Thyroid gland (tissue), 4 donors: ENCODE results near the gene SFT2D2.

Experiments used
- POLR2A ChIP-seq, 2 donors: fragments of 450-650 bp; IDR thresholded peaks; one replicate each; pipeline ENCODE4 v1.6.1; 2017; ENCODE audit warnings: antibody characterized with exemption in 2 of 2, mild to moderate bottlenecking in 2 of 2, moderate library complexity in 1 of 2
- TF ChIP-seq, protein P1 (sequence below), 6 experiments: fragments of 200-600 bp in 3 of 6; fragments of 450-650 bp in 3 of 6; sonication (generic) in 3 of 6; IDR thresholded peaks; one replicate each; pipeline ENCODE4 v1.5.1; 2016 to 2019; ENCODE audit warnings: antibody characterized with exemption in 6 of 6, mild to moderate bottlenecking in 2 of 6, inconsistent platforms in 1 of 6, moderate library complexity in 1 of 6

DNA sequence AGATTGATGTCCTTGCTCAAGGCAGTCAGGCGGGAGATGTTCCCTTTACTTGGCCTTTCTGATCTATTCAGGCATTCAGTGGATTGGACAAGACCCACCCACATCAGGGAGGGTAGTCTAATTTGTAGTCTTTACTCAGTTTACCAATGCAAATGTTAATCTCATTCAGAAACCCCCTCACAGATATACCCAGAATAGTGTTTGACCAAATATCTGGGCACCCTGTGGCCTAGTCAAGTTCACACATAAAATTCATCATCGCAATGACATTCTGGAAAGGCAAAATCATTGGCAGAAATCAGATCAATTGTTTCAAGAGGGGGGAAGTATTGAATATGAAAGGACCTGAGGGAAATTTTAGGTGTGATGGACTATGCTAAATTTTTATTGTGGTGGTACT is 12.5 kb upstream of the SFT2D2 start:
- TF ChIP-seq, protein P1, sequence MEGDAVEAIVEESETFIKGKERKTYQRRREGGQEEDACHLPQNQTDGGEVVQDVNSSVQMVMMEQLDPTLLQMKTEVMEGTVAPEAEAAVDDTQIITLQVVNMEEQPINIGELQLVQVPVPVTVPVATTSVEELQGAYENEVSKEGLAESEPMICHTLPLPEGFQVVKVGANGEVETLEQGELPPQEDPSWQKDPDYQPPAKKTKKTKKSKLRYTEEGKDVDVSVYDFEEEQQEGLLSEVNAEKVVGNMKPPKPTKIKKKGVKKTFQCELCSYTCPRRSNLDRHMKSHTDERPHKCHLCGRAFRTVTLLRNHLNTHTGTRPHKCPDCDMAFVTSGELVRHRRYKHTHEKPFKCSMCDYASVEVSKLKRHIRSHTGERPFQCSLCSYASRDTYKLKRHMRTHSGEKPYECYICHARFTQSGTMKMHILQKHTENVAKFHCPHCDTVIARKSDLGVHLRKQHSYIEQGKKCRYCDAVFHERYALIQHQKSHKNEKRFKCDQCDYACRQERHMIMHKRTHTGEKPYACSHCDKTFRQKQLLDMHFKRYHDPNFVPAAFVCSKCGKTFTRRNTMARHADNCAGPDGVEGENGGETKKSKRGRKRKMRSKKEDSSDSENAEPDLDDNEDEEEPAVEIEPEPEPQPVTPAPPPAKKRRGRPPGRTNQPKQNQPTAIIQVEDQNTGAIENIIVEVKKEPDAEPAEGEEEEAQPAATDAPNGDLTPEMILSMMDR (IDR thresholded peaks at IDR 0.05) = no peak
- no peak for TF ChIP-seq POLR2A (IDR thresholded peaks at IDR 0.05)
